ENCODE data around the gene GABRB3.

- TF ChIP-seq CTCF (IDR thresholded peaks at IDR 0.05; ENCODE audit: low read depth, low read length, missing input control) (no peak), YY1 (IDR thresholded peaks at IDR 0.05) (no peak), RAD21 (IDR thresholded peaks at IDR 0.05) (no peak), GABPA (IDR thresholded peaks at IDR 0.05 in 1 of 2, conservative IDR thresholded peaks at IDR 0.05 in 1 of 2) (no peak), FOXA1 (IDR thresholded peaks at IDR 0.05) (no peak), EGR1 (IDR thresholded peaks at IDR 0.05; ENCODE audit: low read depth in 2 of 2) (no peak)
- TF ChIP-seq, protein P1, sequence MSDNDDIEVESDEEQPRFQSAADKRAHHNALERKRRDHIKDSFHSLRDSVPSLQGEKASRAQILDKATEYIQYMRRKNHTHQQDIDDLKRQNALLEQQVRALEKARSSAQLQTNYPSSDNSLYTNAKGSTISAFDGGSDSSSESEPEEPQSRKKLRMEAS (IDR thresholded peaks at IDR 0.05) = no peak
These were observed 1.7 kb downstream of the GABRB3 start for GRCh38 chr15:26771168-26771567.
